Brain microvascular endothelial cell (primary cell): ENCODE data around the gene ZNF385B.

Experiments used
- DNase-seq: peaks from one replicate; pipeline ENCODE4 v3.0.0-alpha.2; 2020
- H3K27ac ChIP-seq: fragments of 250-450 bp; sonication (Bioruptor Pico); 2 replicates; pipeline ENCODE4 v1.5.1; 2020; ENCODE audit warnings: mild to moderate bottlenecking, moderate library complexity
- H3K27me3 ChIP-seq: fragments of 250-450 bp; sonication (Bioruptor Pico); replicated peaks from 2 replicates; pipeline ENCODE4 v1.5.1; 2020; ENCODE audit warnings: mild to moderate bottlenecking
- H3K36me3 ChIP-seq: fragments of 250-450 bp; sonication (Bioruptor Pico); replicated peaks from 2 replicates; pipeline ENCODE4 v1.5.1; 2020; ENCODE audit warnings: mild to moderate bottlenecking
- H3K4me3 ChIP-seq: 2 replicates; pipeline ENCODE4 v1.5.1; 2011; ENCODE audit warnings: low read depth, mild to moderate bottlenecking, control low read depth, low read length, moderate library complexity
- CTCF ChIP-seq: IDR thresholded peaks from 2 replicates; pipeline ENCODE4 v1.5.1; 2011; ENCODE audit warnings: low read depth, mild to moderate bottlenecking, moderate library complexity, low read length, control low read depth, inconsistent platforms; ENCODE audit errors: missing control alignments
- in situ Hi-C: cut with HindIII; loops from 2 replicates; pipeline ENCODE4 v1.10.0; 2017; ENCODE audit warnings: low sequenced_read_pairs, low pct_ligation_motif_present

Gene ZNF385B

DNA sequence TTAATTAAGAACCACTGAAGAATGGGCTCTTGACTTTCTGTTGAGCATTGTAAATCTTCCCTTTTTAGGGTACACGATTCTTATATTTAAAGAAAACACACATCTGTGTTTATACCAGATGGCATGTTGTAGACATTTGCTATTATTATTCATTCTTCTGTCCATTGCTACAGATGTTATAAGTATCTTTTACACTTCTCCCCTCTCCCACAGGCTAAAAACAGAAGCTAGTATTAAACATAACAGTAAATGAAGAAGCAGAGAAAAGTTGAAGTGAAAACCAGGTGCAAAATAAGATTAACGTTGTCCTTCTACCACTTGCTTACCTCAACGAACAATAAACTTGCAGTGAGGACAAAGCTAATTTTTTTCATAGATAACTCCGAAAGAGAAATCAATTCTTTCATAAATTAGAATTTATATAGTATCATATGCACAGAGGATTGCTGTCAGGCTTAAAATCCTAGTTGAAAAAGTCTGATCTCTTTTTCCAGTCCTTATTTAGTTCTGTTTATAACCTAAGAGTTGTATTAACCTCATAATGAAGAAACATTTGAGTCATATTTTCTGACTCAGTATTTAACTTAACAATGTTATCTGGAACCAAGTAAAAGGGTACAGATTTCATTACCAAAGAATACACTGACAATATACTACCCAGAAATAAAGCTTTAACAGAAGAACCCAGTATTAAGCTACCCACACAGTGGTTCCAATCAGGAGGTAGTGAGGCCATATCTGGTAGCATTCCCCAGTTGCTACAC, 16.4 kb upstream of the ZNF385B start:
- DNase-seq = no peak
- Histone ChIP-seq H3K4me3 (no peak overlapping the region), H3K27me3 (no peaks in the 10 kb centered on the region), H3K36me3 (no peaks in the 10 kb centered on the region), H3K27ac (no peak overlapping the region)
- no peak for TF ChIP-seq CTCF
- in situ Hi-C loops = no loop called here

DNA sequence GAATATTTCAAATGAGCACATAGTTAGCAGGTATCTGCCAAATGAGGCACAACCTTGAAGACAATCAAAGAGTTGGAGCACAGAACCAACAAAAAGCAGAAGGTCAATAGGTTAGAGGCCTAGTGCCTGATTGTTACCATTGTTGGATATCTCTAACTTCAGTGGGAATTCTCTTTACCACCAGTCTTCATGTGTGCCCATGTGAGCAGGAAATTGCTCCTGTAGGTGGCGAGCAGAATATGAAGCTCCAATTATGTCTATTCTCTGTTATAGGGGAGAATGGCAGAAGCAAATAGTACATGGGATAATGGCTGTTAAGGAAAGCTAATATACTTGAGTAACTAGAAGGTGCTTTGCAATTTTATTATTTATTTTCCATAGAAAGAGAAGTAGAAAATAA, 14.9 kb upstream of the ZNF385B start:
- TF ChIP-seq CTCF = peak; percentile 42

GRCh38 chr2:179875864-179876263, 14.5 kb upstream of the ZNF385B start:
- H3K27me3 ChIP-seq = no peaks in the 10 kb centered on the region
- no peak overlapping the region for H3K4me3 ChIP-seq
- in situ Hi-C loops = no loop called here
- no peaks in the 10 kb centered on the region for H3K36me3 ChIP-seq
- TF ChIP-seq CTCF = no peak
- no peak overlapping the region for H3K27ac ChIP-seq
- DNase-seq = no peak

More for the DNA sequence above, 14.9 kb upstream of the ZNF385B start:
- Histone ChIP-seq H3K4me3 (no peak overlapping the region), H3K27me3 (no peaks in the 10 kb centered on the region), H3K27ac (no peak overlapping the region), H3K36me3 (no peaks in the 10 kb centered on the region)
- no peak for DNase-seq
- in situ Hi-C loops = no loop called here

- Histone ChIP-seq H3K27ac (no peak overlapping the region), H3K4me3 (no peak overlapping the region), H3K36me3 (no peaks in the 10 kb centered on the region), H3K27me3 (peaks cover 24% of the 10 kb centered on the region)
- no peak for TF ChIP-seq CTCF
- in situ Hi-C loops = no loop called here
- DNase-seq = no peak
These were observed 1.6 kb upstream of the ZNF385B start for GRCh38 chr2:179862898-179863458.

GRCh38 chr2:179861027-179861415, 391 bp downstream of the ZNF385B start:
- Histone ChIP-seq H3K27me3 (peaks cover 26% of the 10 kb centered on the region), H3K36me3 (no peaks in the 10 kb centered on the region), H3K4me3 (peak overlapping the region; percentile 64), H3K27ac (no peak overlapping the region)
- in situ Hi-C loops = no loop called here
- no peak for TF ChIP-seq CTCF
- no peak for DNase-seq
